Hepatocyte (in vitro differentiated cells): ENCODE measurements around the gene THTPA. TPM values are rescaled to one million over a fixed set of nuclear protein-coding genes. Genes with fewer than 3 reads are reported as not detected.

Experiments used
- DNase-seq: peaks from one replicate; pipeline ENCODE4 v3.0.0-alpha.2; 2016; ENCODE audit warnings: low spot score
- H2AFZ ChIP-seq: fragments of 200-600 bp; sonication (generic); 2 replicates; pipeline ENCODE4 v1.6.0; 2016; ENCODE audit warnings: antibody characterized with exemption, mild to moderate bottlenecking
- H3K27ac ChIP-seq: fragments of 200-600 bp; sonication (generic); 2 replicates; pipeline ENCODE4 v1.5.1; 2016; ENCODE audit warnings: mild to moderate bottlenecking
- H3K27me3 ChIP-seq: fragments of 200-600 bp; sonication (generic); 2 replicates; pipeline ENCODE4 v1.6.1; 2016
- H3K36me3 ChIP-seq: fragments of 200-600 bp; sonication (generic); replicated peaks from 2 replicates; pipeline ENCODE4 v1.5.1; 2016; ENCODE audit warnings: low read depth; ENCODE audit not compliant: insufficient read depth
- H3K4me1 ChIP-seq: fragments of 200-600 bp; sonication (generic); 2 replicates; pipeline ENCODE4 v1.5.1; 2016; ENCODE audit warnings: mild to moderate bottlenecking, moderate library complexity; ENCODE audit not compliant: insufficient read depth
- H3K4me2 ChIP-seq: fragments of 200-600 bp; sonication (generic); 2 replicates; pipeline ENCODE4 v1.6.0; 2016
- H3K4me3 ChIP-seq: fragments of 200-600 bp; sonication (generic); 2 replicates; pipeline ENCODE4 v1.5.1; 2016; ENCODE audit warnings: mild to moderate bottlenecking
- H3K79me2 ChIP-seq: fragments of 200-600 bp; sonication (generic); 2 replicates; pipeline ENCODE4 v1.6.0; 2017; ENCODE audit warnings: mild to moderate bottlenecking
- H3K9me2 ChIP-seq: fragments of 200-600 bp; sonication (generic); replicated peaks from 2 replicates; pipeline ENCODE4 v1.6.0; 2017; ENCODE audit warnings: mild to moderate bottlenecking; ENCODE audit not compliant: insufficient read depth
- H3K9me3 ChIP-seq: fragments of 200-600 bp; sonication (generic); 2 replicates; pipeline ENCODE4 v1.5.1; 2016; ENCODE audit warnings: low read depth, mild to moderate bottlenecking
- H4K20me1 ChIP-seq: fragments of 200-600 bp; sonication (generic); 2 replicates; pipeline ENCODE4 v1.6.0; 2016; ENCODE audit warnings: mild to moderate bottlenecking; ENCODE audit not compliant: insufficient read depth, poor library complexity, severe bottlenecking
- CTCF ChIP-seq: fragments of 200-600 bp; sonication (generic); IDR thresholded peaks from 2 replicates; pipeline ENCODE4 v1.5.1; 2016; ENCODE audit warnings: antibody characterized with exemption, mild to moderate bottlenecking; ENCODE audit not compliant: poor library complexity
- EZH2 ChIP-seq: fragments of 200-600 bp; sonication (generic); IDR thresholded peaks from 2 replicates; pipeline ENCODE4 v1.6.1; 2016; ENCODE audit warnings: antibody characterized with exemption, mild to moderate bottlenecking, borderline replicate concordance
- EZH2phosphoT487 ChIP-seq: fragments of 200-600 bp; sonication (generic); IDR thresholded peaks from one replicate; pipeline ENCODE4 v1.6.1; 2018; ENCODE audit warnings: antibody characterized with exemption, mild to moderate bottlenecking, low read depth, moderate library complexity; ENCODE audit not compliant: unreplicated experiment, severe bottlenecking
- WGBS: methylation state at CpG from one replicate; pipeline ENCODE4 v1.1.6; 2016; ENCODE audit warnings: low lambda C conversion rate; ENCODE audit errors: missing lambda C conversion rate; 5-methylcytosine and 5-hydroxymethylcytosine counted together
- polyA plus RNA-seq: library from polyadenylated mRNA; unstranded; fragments of >200 nt; fragmentation: Nextera tagmentation; extraction: Ambion mirVana; gene quantifications from 2 replicates; pipeline ENCODE4 v1.2.1, GENCODE V29; 2016
- total RNA-seq: library from RNA; depleted of rRNA; stranded (reverse); fragments of >200 nt; gene quantifications from 2 replicates; pipeline ENCODE4 v1.2.3, GENCODE V29; 2014

Gene THTPA
- total and polyA plus RNA-seq, 2 experiments from 2014 or later, result 13.5 to 15.5 TPM

- Histone ChIP-seq H3K4me3 (no peak overlapping the region), H4K20me1 (no peaks in the 10 kb centered on the region), H3K79me2 (no peaks in the 10 kb centered on the region), H3K36me3 (no peaks in the 10 kb centered on the region), H2AFZ (no peak overlapping the region), H3K4me2 (no peak overlapping the region), H3K4me1 (no peaks in the 10 kb centered on the region), H3K27me3 (no peaks in the 10 kb centered on the region), H3K9me2 (no peaks in the 10 kb centered on the region), H3K9me3 (no peaks in the 10 kb centered on the region), H3K27ac (no peak overlapping the region)
- no peak for DNase-seq
- TF ChIP-seq EZH2, result no peak
- no peak for TF ChIP-seq EZH2phosphoT487
- TF ChIP-seq CTCF, result no peak
- 95% methylated on average over 12 of the region's 12 CpGs for WGBS
These were observed 24.7 kb upstream of the THTPA start for GRCh38 chr14:23531391-23531790.

- no peak for TF ChIP-seq EZH2
- no peak for TF ChIP-seq EZH2phosphoT487
- TF ChIP-seq CTCF, result no peak
- H3K4me1 ChIP-seq, result no peaks in the 10 kb centered on the region
- no peak for DNase-seq
- no peak overlapping the region for H3K27ac ChIP-seq
- H3K9me3 ChIP-seq, result no peaks in the 10 kb centered on the region
- no peak overlapping the region for H3K4me2 ChIP-seq
- no peaks in the 10 kb centered on the region for H3K36me3 ChIP-seq
- WGBS, result 96% methylated on average over 7 of the region's 7 CpGs
- no peaks in the 10 kb centered on the region for H3K27me3 ChIP-seq
- no peak overlapping the region for H2AFZ ChIP-seq
- H3K79me2 ChIP-seq, result no peaks in the 10 kb centered on the region
- no peaks in the 10 kb centered on the region for H3K9me2 ChIP-seq
- H3K4me3 ChIP-seq, result no peak overlapping the region
- no peaks in the 10 kb centered on the region for H4K20me1 ChIP-seq
These were observed 23.4 kb upstream of the THTPA start for GRCh38 chr14:23532658-23533057.

GRCh38 chr14:23533652-23534435, 22.2 kb upstream of the THTPA start:
- H3K27me3 ChIP-seq, result no peaks in the 10 kb centered on the region

More at GRCh38 chr14:23533652-23534435, 22.2 kb upstream of the THTPA start:
- H3K79me2 ChIP-seq, result no peaks in the 10 kb centered on the region
- DNase-seq, result no peak
- no peak overlapping the region for H2AFZ ChIP-seq
- no peak overlapping the region for H3K4me2 ChIP-seq
- H3K4me3 ChIP-seq, result no peak overlapping the region
- 98% methylated on average over 14 of the region's 16 CpGs for WGBS
- no peaks in the 10 kb centered on the region for H3K4me1 ChIP-seq
- no peaks in the 10 kb centered on the region for H3K9me2 ChIP-seq
- no peaks in the 10 kb centered on the region for H3K36me3 ChIP-seq
- no peaks in the 10 kb centered on the region for H4K20me1 ChIP-seq
- H3K9me3 ChIP-seq, result no peaks in the 10 kb centered on the region
- H3K27ac ChIP-seq, result no peak overlapping the region
- TF ChIP-seq EZH2 (no peak), EZH2phosphoT487 (no peak), CTCF (no peak)
